H9 (cell line): ENCODE data around the gene TTC39A. TPM values are rescaled to one million over a fixed set of nuclear protein-coding genes. Genes with fewer than 3 reads are reported as not detected.

ENCODE experiments used
- DNase-seq: peaks from one replicate; pipeline ENCODE4 v3.0.0-alpha.2; 2017
- H2AFZ ChIP-seq: one replicate; pipeline ENCODE4 v1.6.1; 2013; ENCODE audit warnings: mild to moderate bottlenecking, low read length, control low read depth, moderate library complexity
- H2AK5ac ChIP-seq: 2 replicates; pipeline ENCODE4 v1.6.1; 2013; ENCODE audit warnings: low read length, control low read depth, mixed read lengths; ENCODE audit not compliant: insufficient read length
- H2BK120ac ChIP-seq: one replicate; pipeline ENCODE4 v1.6.1; 2013; ENCODE audit warnings: low read depth, mild to moderate bottlenecking, low read length, control low read depth, inconsistent platforms; ENCODE audit not compliant: poor library complexity, severe bottlenecking
- H2BK12ac ChIP-seq: 2 replicates; pipeline ENCODE4 v1.6.1; 2013; ENCODE audit warnings: low read length, control low read depth, mixed read lengths, low read depth; ENCODE audit not compliant: insufficient read length
- H2BK15ac ChIP-seq: 2 replicates; pipeline ENCODE4 v1.6.1; 2013; ENCODE audit warnings: low read depth, low read length, control low read depth
- H2BK20ac ChIP-seq: one replicate; pipeline ENCODE4 v1.6.1; 2013; ENCODE audit warnings: low read depth, mild to moderate bottlenecking, low read length, control low read depth, inconsistent platforms; ENCODE audit not compliant: poor library complexity, severe bottlenecking
- H2BK5ac ChIP-seq: 2 replicates; pipeline ENCODE4 v1.6.1; 2013; ENCODE audit warnings: low read length, control low read depth, mixed read lengths; ENCODE audit not compliant: insufficient read length
- H3K14ac ChIP-seq: 2 replicates; pipeline ENCODE4 v1.6.1; 2013; ENCODE audit warnings: low read length, control low read depth; ENCODE audit not compliant: insufficient read depth
- H3K18ac ChIP-seq: 2 replicates; pipeline ENCODE4 v1.6.1; 2013; ENCODE audit warnings: low read depth, mild to moderate bottlenecking, mixed read lengths, low read length, control low read depth; ENCODE audit not compliant: insufficient read length
- H3K23ac ChIP-seq: 2 replicates; pipeline ENCODE4 v1.6.1; 2013; ENCODE audit warnings: low read length, control low read depth, mixed read lengths, low read depth; ENCODE audit not compliant: insufficient read length
- H3K23me2 ChIP-seq: 2 replicates; pipeline ENCODE4 v1.6.1; 2013; ENCODE audit warnings: low read depth, mild to moderate bottlenecking, mixed read lengths, low read length, control low read depth; ENCODE audit not compliant: insufficient read length, poor library complexity, severe bottlenecking
- H3K27ac ChIP-seq: 2 replicates; pipeline ENCODE4 v1.5.1; 2013; ENCODE audit warnings: low read length, control low read depth, mixed read lengths, low read depth; ENCODE audit not compliant: insufficient read length
- H3K27me3 ChIP-seq: 2 replicates; pipeline ENCODE4 v1.6.1; 2013; ENCODE audit warnings: low read length, control low read depth, inconsistent platforms; ENCODE audit not compliant: insufficient read depth
- H3K4ac ChIP-seq: 2 replicates; pipeline ENCODE4 v1.6.1; 2013; ENCODE audit warnings: low read depth, mild to moderate bottlenecking, control low read depth, inconsistent platforms, low read length, moderate library complexity
- H3K4me1 ChIP-seq: 2 replicates; pipeline ENCODE4 v1.6.1; 2013; ENCODE audit warnings: low read length, control low read depth, inconsistent platforms; ENCODE audit not compliant: insufficient read depth
- H3K4me2 ChIP-seq: 2 replicates; pipeline ENCODE4 v1.6.1; 2013; ENCODE audit warnings: low read length, control low read depth, mixed read lengths; ENCODE audit not compliant: insufficient read length, insufficient read depth
- H3K56ac ChIP-seq: 2 replicates; pipeline ENCODE4 v1.6.1; 2013; ENCODE audit warnings: low read depth, mild to moderate bottlenecking, mixed read lengths, low read length, control low read depth; ENCODE audit not compliant: insufficient read length
- H3K79me1 ChIP-seq: 2 replicates; pipeline ENCODE4 v1.6.1; 2013; ENCODE audit warnings: low read depth, mild to moderate bottlenecking, moderate library complexity, low read length, control low read depth, inconsistent platforms; ENCODE audit not compliant: insufficient read depth, poor library complexity, severe bottlenecking
- H3K79me2 ChIP-seq: 2 replicates; pipeline ENCODE4 v1.6.1; 2013; ENCODE audit warnings: low read length, control low read depth, inconsistent platforms; ENCODE audit not compliant: insufficient read depth
- H3K9ac ChIP-seq: 2 replicates; pipeline ENCODE4 v1.6.1; 2013; ENCODE audit warnings: low read length, control low read depth, mixed read lengths; ENCODE audit not compliant: insufficient read length; ENCODE audit errors: extremely low read depth
- H3K9me3 ChIP-seq: one replicate; pipeline ENCODE4 v1.6.1; 2013; ENCODE audit warnings: low read depth, low read length, inconsistent platforms; ENCODE audit not compliant: control insufficient read depth
- H3T11ph ChIP-seq: one replicate; pipeline ENCODE4 v1.6.1; 2013; ENCODE audit warnings: mild to moderate bottlenecking, low read length, control low read depth, inconsistent platforms
- H4K20me1 ChIP-seq: one replicate; pipeline ENCODE4 v1.6.1; 2013; ENCODE audit not compliant: control insufficient read depth, insufficient read length, insufficient read depth
- H4K5ac ChIP-seq: 2 replicates; pipeline ENCODE4 v1.6.1; 2013; ENCODE audit warnings: low read depth, mild to moderate bottlenecking, mixed read lengths, low read length, control low read depth; ENCODE audit not compliant: insufficient read length
- H4K8ac ChIP-seq: replicated peaks from 2 replicates; pipeline ENCODE4 v1.6.1; 2013; ENCODE audit warnings: low read length, control low read depth, mixed read lengths, low read depth; ENCODE audit not compliant: insufficient read length
- H4K91ac ChIP-seq: 2 replicates; pipeline ENCODE4 v1.6.1; 2013; ENCODE audit warnings: low read depth, mild to moderate bottlenecking, moderate library complexity, mixed read lengths, low read length, control low read depth; ENCODE audit not compliant: insufficient read length
- H3K27ac Mint-ChIP-seq, 3 experiments: 2 replicates in 2 of 3; 3 replicates in 1 of 3; pipeline ENCODE4 v1.8.0; 2020 to 2021; ENCODE audit warnings: mixed read lengths in 3 of 3, mild to moderate bottlenecking in 1 of 3, moderate library complexity in 1 of 3
- H3K27me3 Mint-ChIP-seq: 2 replicates; pipeline ENCODE4 v1.8.0; 2021; ENCODE audit warnings: low read depth, mild to moderate bottlenecking, moderate library complexity, mixed read lengths
- H3K36me3 Mint-ChIP-seq, 3 experiments: 2 replicates in 2 of 3; 3 replicates in 1 of 3; pipeline ENCODE4 v1.8.0; 2020 to 2021; ENCODE audit warnings: low read depth in 3 of 3, mixed read lengths in 3 of 3; ENCODE audit not compliant: insufficient read depth in 1 of 3
- H3K4me1 Mint-ChIP-seq, 2 experiments: 2 replicates each; pipeline ENCODE4 v1.8.0; 2020; ENCODE audit warnings: mixed read lengths in 2 of 2
- H3K4me3 Mint-ChIP-seq, 2 experiments: 2 replicates in 1 of 2; 3 replicates in 1 of 2; pipeline ENCODE4 v1.8.0; 2020 to 2021; ENCODE audit warnings: mild to moderate bottlenecking in 2 of 2, mixed read lengths in 2 of 2, moderate library complexity in 1 of 2
- H3K9me3 Mint-ChIP-seq, 2 experiments: 2 replicates in 1 of 2; 3 replicates in 1 of 2; pipeline ENCODE4 v1.8.0; 2020; ENCODE audit warnings: mild to moderate bottlenecking in 2 of 2, mixed read lengths in 2 of 2, moderate library complexity in 1 of 2
- WGBS: extraction: QIAGEN DNeasy Blood & Tissue Kit; methylation state at CpG from one replicate; pipeline ENCODE4 v1.1.7; 2013; ENCODE audit warnings: missing lambda C conversion rate, low lambda C conversion rate, mixed read lengths; ENCODE audit not compliant: insufficient read length; ENCODE audit errors: extremely low coverage; 5-methylcytosine and 5-hydroxymethylcytosine counted together
- total RNA-seq: library from RNA; stranded (reverse); gene quantifications from 2 replicates; pipeline ENCODE4 v1.2.1, GENCODE V29; 2021
- TF ChIP-seq, protein P1 (sequence below): fragments of 200-600 bp; sonication (generic); conservative IDR thresholded peaks from 3 replicates; pipeline ENCODE4 v1.8.0; 2021; ENCODE audit warnings: antibody characterized with exemption, mild to moderate bottlenecking

The TTC39A gene
- total RNA-seq, 1 experiment from 2014 or later = 7.7 TPM

GRCh38 chr1:51311826-51312225, 18.5 kb downstream of the TTC39A start:
- Histone ChIP-seq H3K9ac (no peak overlapping the region), H3K23ac (no peak overlapping the region), H3T11ph (no peak overlapping the region), H4K20me1 (no peaks in the 10 kb centered on the region), H3K56ac (no peak overlapping the region), H2AK5ac (no peak overlapping the region), H4K5ac (no peak overlapping the region), H3K23me2 (no peaks in the 10 kb centered on the region), H3K14ac (no peak overlapping the region), H3K27me3 (no peaks in the 10 kb centered on the region), H2AFZ (no peak overlapping the region), H4K91ac (no peak overlapping the region), H2BK120ac (no peak overlapping the region), H3K9me3 (no peaks in the 10 kb centered on the region), H3K4ac (no peak overlapping the region), H2BK5ac (no peak overlapping the region), H3K4me1 (no peaks in the 10 kb centered on the region), H3K79me2 (no peaks in the 10 kb centered on the region), H3K27ac (no peak overlapping the region), H2BK12ac (no peak overlapping the region), H4K8ac (no peak overlapping the region), H2BK15ac (no peak overlapping the region), H3K18ac (no peak overlapping the region), H3K79me1 (no peaks in the 10 kb centered on the region), H3K4me2 (no peak overlapping the region), H2BK20ac (no peak overlapping the region)
- Mint-ChIP-seq H3K27ac (peak overlapping the region in 1 of 3 experiments; percentile 40; a peak in 1 of 7 replicates), H3K9me3 (no peaks in the 10 kb centered on the region), H3K36me3 (no peaks in the 10 kb centered on the region), H3K4me1 (peaks cover 8 to 11% of the 10 kb centered on the region in 2 experiments), H3K27me3 (no peaks in the 10 kb centered on the region; the same call in 1 of the 2 replicates), H3K4me3 (no peak overlapping the region; a peak in 1 of 5 replicates)
- TF ChIP-seq, protein P1, sequence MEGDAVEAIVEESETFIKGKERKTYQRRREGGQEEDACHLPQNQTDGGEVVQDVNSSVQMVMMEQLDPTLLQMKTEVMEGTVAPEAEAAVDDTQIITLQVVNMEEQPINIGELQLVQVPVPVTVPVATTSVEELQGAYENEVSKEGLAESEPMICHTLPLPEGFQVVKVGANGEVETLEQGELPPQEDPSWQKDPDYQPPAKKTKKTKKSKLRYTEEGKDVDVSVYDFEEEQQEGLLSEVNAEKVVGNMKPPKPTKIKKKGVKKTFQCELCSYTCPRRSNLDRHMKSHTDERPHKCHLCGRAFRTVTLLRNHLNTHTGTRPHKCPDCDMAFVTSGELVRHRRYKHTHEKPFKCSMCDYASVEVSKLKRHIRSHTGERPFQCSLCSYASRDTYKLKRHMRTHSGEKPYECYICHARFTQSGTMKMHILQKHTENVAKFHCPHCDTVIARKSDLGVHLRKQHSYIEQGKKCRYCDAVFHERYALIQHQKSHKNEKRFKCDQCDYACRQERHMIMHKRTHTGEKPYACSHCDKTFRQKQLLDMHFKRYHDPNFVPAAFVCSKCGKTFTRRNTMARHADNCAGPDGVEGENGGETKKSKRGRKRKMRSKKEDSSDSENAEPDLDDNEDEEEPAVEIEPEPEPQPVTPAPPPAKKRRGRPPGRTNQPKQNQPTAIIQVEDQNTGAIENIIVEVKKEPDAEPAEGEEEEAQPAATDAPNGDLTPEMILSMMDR = no peak
- DNase-seq = no peak
- no CpG with 5 or more reads among the region's 5 CpGs for WGBS
